Mononuclear cell (primary cell): Measurements from ENCODE around the gene RBM44. TPM values are rescaled to one million over a fixed set of nuclear protein-coding genes. Genes with fewer than 3 reads are reported as not detected.
"Not testable (repeated sequence)": the region's sequence is repeated elsewhere in the genome, so short reads cannot be mapped to it uniquely, and the experiment has no call there.

Experiments used
- H3K27me3 ChIP-seq: 2 replicates; pipeline ENCODE4 v1.6.0; 2011; ENCODE audit warnings: low read length, control low read depth; ENCODE audit not compliant: insufficient read depth
- H3K4me1 ChIP-seq: 2 replicates; pipeline ENCODE4 v1.5.1; 2011; ENCODE audit warnings: mild to moderate bottlenecking, low read length, control low read depth; ENCODE audit not compliant: insufficient read depth
- H3K4me3 ChIP-seq: 2 replicates; pipeline ENCODE4 v1.5.1; 2011; ENCODE audit warnings: mild to moderate bottlenecking, low read length, moderate library complexity
- H3K9me3 ChIP-seq: 2 replicates; pipeline ENCODE4 v1.5.1; 2011; ENCODE audit warnings: low read depth, mild to moderate bottlenecking, control low read depth, low read length
- total RNA-seq: library from RNA; depleted of rRNA; stranded (reverse); fragments of >200 nt; gene quantifications from one replicate; pipeline ENCODE4 v1.2.3, GENCODE V29; 2012

The RBM44 gene
- total RNA-seq, 1 donor: 3.5 TPM

- Histone ChIP-seq H3K4me3 (no peak overlapping the region), H3K4me1 (peaks cover 6% of the 10 kb centered on the region), H3K27me3 (peaks cover 26% of the 10 kb centered on the region), H3K9me3 (no peaks in the 10 kb centered on the region)
Measured at GRCh38 chr2:237859082-237859433, 60.5 kb downstream of the RBM44 start.

GRCh38 chr2:237859533-237860272, 61.1 kb downstream of the RBM44 start, which contains the start of gene RAMP1:
Gene RAMP1 (plus strand): TSS chr2:237859623. CDS start chr2:237859676, 53 bp downstream.
- H3K27me3 ChIP-seq: peaks cover 26% of the 10 kb centered on the region
- H3K9me3 ChIP-seq: no peaks in the 10 kb centered on the region
- H3K4me3 ChIP-seq: no peak within 1 kb of the TSS
- H3K4me1 ChIP-seq: peaks cover 6% of the 10 kb centered on the region

- Histone ChIP-seq H3K4me3 (no peak overlapping the region), H3K9me3 (no peaks in the 10 kb centered on the region), H3K27me3 (peaks cover 26% of the 10 kb centered on the region), H3K4me1 (peaks cover 6% of the 10 kb centered on the region)
Measured at GRCh38 chr2:237860273-237860935, 61.8 kb downstream of the RBM44 start.

GRCh38 chr2:237861875-237862527, 63.4 kb downstream of the RBM44 start:
- H3K27me3 ChIP-seq: peaks cover 26% of the 10 kb centered on the region
- peaks cover 6% of the 10 kb centered on the region for H3K4me1 ChIP-seq
- H3K4me3 ChIP-seq: no peak overlapping the region
- H3K9me3 ChIP-seq: no peaks in the 10 kb centered on the region

DNA sequence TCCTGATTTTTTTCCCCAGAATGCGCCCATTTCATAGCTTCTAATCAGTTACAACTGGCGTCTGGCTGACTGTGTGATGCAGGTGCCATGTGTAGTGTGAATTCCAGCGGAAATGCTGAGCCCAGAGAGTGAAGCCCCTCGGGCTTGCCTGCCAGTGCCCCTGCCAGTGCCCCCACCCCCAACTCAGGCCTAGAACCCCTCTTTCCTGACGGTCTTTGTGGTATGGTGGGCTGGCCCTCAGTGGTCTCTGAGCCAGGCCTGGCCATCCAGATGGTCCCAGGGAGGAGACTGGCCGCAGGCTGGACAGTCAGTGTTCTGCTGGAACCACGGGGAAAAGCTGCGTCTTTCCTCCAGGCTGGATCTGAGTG, 63.9 kb downstream of the RBM44 start:
- Histone ChIP-seq H3K27me3 (peaks cover 26% of the 10 kb centered on the region), H3K9me3 (no peaks in the 10 kb centered on the region), H3K4me3 (no peak overlapping the region), H3K4me1 (peaks cover 6% of the 10 kb centered on the region)

- peaks cover 26% of the 10 kb centered on the region for H3K27me3 ChIP-seq
- no peaks in the 10 kb centered on the region for H3K9me3 ChIP-seq
- H3K4me3 ChIP-seq: no peak overlapping the region
- peaks cover 6% of the 10 kb centered on the region for H3K4me1 ChIP-seq
Measured at GRCh38 chr2:237863102-237863511, 64.5 kb downstream of the RBM44 start.

DNA sequence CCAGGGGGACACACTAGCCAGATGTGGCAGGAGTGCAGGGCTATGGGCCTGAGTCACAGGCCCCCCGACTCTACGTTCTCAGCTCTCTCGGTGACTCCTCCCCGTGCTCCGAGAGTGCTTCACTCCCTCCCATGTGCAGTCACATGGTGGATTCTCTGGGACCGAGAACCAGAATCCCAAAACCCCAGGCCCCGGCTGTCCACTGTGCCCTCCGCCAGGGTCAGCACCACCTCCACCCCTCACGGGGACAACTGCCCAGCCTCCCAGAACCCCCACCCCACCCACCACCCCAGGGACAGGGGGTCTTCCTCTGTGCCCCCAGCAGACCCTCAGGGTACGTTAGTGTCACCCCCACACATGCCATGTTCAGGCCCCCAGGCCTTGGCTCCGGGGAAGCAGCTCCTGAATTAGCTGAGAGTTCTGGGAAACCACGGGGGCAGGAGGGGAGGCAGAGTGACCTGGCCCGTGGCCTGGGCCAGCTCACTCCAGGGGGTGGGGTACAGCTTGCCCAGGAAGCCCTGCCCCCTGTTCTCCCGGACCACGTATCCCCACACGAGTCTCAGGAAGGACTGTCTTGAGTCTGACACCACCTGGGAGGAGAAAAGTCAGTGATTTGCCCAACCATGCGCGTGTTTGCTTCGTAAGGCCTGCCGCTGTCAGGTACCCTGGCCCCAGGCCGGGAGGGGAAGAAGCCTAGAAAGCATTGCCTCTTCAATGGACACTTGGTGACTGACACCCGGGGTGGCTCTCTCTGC, 65.3 kb downstream of the RBM44 start:
- no peak overlapping the region for H3K4me3 ChIP-seq
- peaks cover 8% of the 10 kb centered on the region for H3K4me1 ChIP-seq
- H3K27me3 ChIP-seq: peaks cover 22% of the 10 kb centered on the region
- H3K9me3 ChIP-seq: no peaks in the 10 kb centered on the region

DNA sequence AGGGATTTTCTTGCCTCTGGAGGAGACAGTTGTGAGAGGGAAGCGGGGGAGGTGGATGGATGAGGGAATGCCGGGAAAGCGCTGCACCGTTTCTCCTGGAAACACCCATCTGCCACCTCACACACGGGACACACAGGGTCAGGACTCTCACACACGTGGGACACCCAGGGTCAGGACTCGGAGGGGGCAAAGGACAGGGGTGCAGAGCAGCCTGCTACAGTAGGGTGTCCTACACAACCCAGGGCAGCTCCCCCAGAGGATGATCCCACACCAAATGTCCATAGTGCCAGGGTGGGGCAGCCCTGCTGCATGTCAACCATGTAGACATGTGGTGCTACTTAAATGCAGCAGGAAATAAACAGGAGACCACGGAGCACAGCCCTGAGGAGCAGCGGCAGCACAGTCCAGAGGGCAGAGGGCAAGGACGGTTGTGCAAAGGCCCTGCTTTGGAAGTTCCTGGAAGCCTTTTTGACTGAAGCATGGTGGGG, 65.9 kb downstream of the RBM44 start:
- Histone ChIP-seq H3K27me3 (peaks cover 19% of the 10 kb centered on the region), H3K9me3 (no peaks in the 10 kb centered on the region), H3K4me3 (no peak overlapping the region), H3K4me1 (peaks cover 10% of the 10 kb centered on the region)

GRCh38 chr2:237864940-237865622, 66.5 kb downstream of the RBM44 start:
- Histone ChIP-seq H3K4me3 (no peak overlapping the region), H3K27me3 (peaks cover 16% of the 10 kb centered on the region), H3K9me3 (no peaks in the 10 kb centered on the region), H3K4me1 (peaks cover 6% of the 10 kb centered on the region)

DNA sequence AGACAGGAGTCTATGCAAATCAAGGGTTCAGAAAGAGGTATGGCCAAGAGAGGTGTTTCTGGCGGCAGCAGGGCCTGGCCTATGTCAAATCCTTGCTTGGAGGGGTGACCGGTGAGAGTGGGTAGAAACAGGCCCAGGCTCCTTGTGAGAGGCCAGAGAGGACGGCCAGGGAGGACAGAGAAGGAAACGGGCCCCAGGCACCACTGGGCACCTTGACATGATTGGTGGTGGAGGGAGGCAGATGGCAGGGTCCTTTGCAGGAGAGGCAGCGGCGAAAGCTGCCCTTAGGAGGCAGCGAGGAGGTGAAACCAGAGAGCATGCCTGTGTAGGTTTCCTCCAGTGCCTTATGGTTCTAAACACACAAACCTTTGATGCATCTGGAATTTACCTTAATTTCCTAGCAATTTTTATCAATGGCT, 67.1 kb downstream of the RBM44 start:
- Histone ChIP-seq H3K4me1 (peaks cover 3% of the 10 kb centered on the region), H3K4me3 (no peak overlapping the region), H3K9me3 (no peaks in the 10 kb centered on the region), H3K27me3 (peaks cover 10% of the 10 kb centered on the region)

GRCh38 chr2:237866101-237866621, 67.6 kb downstream of the RBM44 start:
- no peaks in the 10 kb centered on the region for H3K9me3 ChIP-seq
- no peak overlapping the region for H3K4me3 ChIP-seq
- H3K27me3 ChIP-seq: peaks cover 5% of the 10 kb centered on the region
- peaks cover 3% of the 10 kb centered on the region for H3K4me1 ChIP-seq

- H3K9me3 ChIP-seq: no peaks in the 10 kb centered on the region
- H3K27me3 ChIP-seq: no peaks in the 10 kb centered on the region
- H3K4me3 ChIP-seq: no peak overlapping the region
- peaks cover 3% of the 10 kb centered on the region for H3K4me1 ChIP-seq
Measured at GRCh38 chr2:237867465-237867864, 68.9 kb downstream of the RBM44 start.

DNA sequence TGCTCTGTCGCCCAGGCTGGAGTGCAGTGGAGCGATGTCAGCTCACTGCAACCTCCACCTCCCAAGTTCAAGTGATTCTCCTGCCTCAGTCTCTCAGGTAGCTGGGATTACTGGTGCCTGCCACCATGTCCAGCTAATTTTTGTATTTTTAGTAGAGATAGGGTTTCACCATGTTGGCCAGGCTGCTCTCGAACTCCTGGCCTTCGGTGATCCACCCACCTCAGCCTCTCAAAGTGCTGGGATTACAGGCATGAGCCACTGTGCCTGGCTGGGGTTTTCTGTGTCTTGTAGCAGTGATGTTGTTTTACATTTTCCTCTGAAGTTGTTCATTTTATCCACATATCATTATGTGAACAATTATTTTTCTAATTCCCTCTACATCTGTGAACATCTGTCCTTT, 69.5 kb downstream of the RBM44 start:
- not testable (repeated sequence) for H3K9me3 ChIP-seq, H3K4me1 ChIP-seq, H3K4me3 ChIP-seq, H3K27me3 ChIP-seq

GRCh38 chr2:237868631-237869342, 70.2 kb downstream of the RBM44 start:
- no peak overlapping the region for H3K4me3 ChIP-seq
- no peaks in the 10 kb centered on the region for H3K27me3 ChIP-seq
- H3K9me3 ChIP-seq: no peaks in the 10 kb centered on the region
- H3K4me1 ChIP-seq: peaks cover 3% of the 10 kb centered on the region
